GM10248 (cell line): ENCODE data around the gene NDUFS7.
A peak's percentile ranks its signal among the peaks of the same experiment; 100 is the strongest.

ENCODE experiments used
- CTCF ChIA-PET: fragments of 300-600 bp; sonication (Branson Sonifier 250); formaldehyde crosslinking; extraction: SDS; loops from one replicate; lab custom pipeline; 2021; ENCODE audit warnings: antibody characterized with exemption; lab: Yijun Ruan, JAX
- POLR2A ChIA-PET: fragments of 350-650 bp; sonication (Branson Sonifier 250); formaldehyde crosslinking; extraction: SDS; loops from one replicate; lab custom pipeline; 2020; ENCODE audit warnings: antibody characterized with exemption; lab: Yijun Ruan, JAX
- DNase-seq: peaks from one replicate; pipeline ENCODE4 v3.0.0; 2012; ENCODE audit errors: extremely low spot score
- TF ChIP-seq, protein P1 (sequence below): IDR thresholded peaks from 2 replicates; pipeline ENCODE4 v1.5.1; 2012; ENCODE audit warnings: mild to moderate bottlenecking, low read depth; ENCODE audit errors: extremely low read depth, missing control alignments, control extremely low read depth

NDUFS7 gene

DNA sequence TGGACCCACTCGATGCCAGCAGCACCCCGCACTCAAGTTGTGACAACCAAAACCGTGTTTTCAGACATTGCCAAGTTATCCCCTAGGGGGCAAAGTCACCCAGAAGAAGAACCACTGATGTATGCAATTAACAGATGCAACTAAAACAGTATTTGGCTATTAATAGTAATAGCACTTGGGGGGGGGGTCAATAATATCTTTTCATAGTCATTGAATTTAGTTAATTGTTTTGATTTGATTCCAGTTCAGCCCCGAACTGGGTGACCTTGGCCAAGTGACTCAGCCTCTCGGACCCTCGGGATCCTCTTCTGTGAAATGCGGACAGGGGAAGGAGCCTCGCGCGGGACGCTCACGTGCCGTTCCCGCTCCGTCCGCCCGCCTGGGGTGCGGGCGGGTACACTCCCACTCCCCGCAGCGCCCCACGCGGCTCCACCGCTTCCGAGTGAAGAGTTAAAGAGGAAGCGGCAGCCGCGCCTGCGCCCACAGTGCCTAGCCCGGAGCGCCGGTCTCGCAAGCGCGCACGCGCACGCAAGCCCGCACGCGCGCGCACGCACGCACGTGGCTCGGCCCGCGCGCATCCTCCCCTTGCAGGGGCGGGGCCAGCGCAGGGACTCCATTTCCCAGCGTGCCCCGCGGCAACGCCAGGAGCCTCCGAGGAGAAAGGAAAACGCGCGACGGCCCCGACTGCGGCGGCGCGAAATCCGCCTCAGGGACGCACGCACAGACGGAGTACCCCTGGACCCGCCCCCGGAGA is 23.2 kb downstream of the NDUFS7 start:
- TF ChIP-seq, protein P1, sequence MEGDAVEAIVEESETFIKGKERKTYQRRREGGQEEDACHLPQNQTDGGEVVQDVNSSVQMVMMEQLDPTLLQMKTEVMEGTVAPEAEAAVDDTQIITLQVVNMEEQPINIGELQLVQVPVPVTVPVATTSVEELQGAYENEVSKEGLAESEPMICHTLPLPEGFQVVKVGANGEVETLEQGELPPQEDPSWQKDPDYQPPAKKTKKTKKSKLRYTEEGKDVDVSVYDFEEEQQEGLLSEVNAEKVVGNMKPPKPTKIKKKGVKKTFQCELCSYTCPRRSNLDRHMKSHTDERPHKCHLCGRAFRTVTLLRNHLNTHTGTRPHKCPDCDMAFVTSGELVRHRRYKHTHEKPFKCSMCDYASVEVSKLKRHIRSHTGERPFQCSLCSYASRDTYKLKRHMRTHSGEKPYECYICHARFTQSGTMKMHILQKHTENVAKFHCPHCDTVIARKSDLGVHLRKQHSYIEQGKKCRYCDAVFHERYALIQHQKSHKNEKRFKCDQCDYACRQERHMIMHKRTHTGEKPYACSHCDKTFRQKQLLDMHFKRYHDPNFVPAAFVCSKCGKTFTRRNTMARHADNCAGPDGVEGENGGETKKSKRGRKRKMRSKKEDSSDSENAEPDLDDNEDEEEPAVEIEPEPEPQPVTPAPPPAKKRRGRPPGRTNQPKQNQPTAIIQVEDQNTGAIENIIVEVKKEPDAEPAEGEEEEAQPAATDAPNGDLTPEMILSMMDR: peak; percentile 50
- ChIA-PET POLR2A (no interaction called here), CTCF (no interaction called here)
- DNase-seq: peak; percentile 98

DNA sequence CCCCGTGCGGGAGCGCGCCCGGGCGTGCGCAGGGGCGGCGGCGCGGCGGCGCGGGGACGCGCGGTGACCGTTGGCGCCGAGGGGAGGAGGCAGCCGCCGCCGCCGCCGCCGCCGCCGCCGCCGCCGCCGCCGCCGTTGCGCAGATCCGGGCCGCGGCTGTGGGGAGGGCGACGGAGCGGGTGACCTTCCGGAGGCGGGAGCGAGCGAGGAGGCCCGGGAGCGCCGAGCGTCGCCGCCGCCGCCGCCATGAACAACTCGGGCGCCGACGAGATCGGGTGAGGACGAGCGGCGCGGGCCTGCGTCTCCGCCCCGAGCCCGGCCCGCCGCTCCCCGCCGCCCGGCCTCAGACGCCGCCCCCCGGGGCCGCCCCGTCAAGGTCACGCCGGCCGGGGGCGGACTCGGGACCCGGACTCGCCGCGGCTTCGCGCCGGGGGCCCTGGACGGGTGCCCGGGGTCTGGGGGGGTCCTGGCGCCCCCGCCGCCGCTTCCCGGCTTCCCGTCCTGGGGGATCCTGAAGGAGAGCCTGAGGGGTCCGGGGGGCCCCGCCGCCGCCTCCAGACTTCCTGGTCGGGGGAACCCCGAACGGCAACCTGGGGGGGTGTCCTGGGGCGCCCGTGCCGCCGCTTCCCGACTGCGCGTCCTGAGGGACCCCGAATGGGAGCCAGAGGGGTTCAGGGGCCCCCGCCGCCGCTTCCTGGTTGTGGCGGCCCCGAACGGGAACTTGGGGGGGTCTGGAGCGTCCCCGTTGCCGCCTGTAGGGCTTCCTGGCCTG is 24.0 kb downstream of the NDUFS7 start, which contains the start of gene DAZAP1:
TSS of gene DAZAP1 (plus strand) at position 59 of the 772 bp plus-strand sequence. CDS start at position 247, 188 bp downstream.
- TF ChIP-seq, protein P1: no peak
- DNase-seq: peak; percentile 67
- ChIA-PET CTCF (no interaction called here), POLR2A (no interaction called here)

DNA sequence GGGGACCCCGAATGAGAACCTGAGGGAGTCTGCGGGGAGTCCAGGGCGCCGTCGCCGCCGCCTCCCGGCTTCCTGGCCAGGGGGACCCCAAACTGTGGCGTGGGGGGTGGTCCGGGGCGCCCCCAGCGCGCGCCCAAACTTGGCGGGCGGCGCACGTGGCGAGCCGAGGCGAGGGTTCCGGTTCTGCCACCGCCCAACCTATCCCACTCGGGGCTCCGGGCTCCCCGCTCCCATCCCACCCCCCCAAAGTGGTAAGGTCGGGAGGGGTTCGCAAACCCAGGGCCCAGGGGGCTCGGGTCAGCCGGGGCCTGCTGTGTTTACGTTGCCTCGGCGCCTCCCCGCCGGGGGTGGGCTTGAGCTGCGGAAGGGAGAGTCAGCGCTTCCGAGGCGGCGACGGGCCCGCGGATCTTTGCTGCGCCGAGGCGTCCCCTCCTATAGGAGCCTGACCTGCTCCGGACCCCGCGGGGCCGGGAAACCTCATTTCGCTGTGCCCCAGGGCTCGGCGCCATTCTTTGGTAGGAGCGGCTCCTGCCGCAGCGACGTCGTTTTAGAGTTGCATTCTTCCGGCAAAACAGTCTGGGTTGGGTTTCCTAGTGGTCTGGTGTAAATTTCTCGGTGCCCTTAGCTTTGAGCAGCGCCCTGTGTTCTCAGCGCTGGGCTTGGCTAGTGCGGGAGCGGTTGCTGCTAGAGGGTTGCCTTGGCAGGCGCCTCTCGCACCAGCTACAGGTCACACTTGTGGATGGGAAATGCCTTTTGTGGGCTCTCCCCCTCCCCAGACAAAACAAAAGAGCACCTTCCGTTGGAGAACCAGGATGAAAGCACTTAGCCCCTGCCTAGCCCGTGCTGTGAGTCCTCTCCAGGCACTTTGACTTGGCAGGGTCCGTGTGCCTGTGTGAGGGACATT is 24.8 kb downstream of the NDUFS7 start:
- peak; percentile 64 for DNase-seq
- POLR2A ChIA-PET: no interaction called here
- CTCF ChIA-PET: interaction anchor here (1.0 to 1.2 kb wide), 2 partner anchors 10 to 29 kb away, joined by 3 read pairs; no protein-coding TSS in a partner anchor
- TF ChIP-seq, protein P1: no peak

DNA sequence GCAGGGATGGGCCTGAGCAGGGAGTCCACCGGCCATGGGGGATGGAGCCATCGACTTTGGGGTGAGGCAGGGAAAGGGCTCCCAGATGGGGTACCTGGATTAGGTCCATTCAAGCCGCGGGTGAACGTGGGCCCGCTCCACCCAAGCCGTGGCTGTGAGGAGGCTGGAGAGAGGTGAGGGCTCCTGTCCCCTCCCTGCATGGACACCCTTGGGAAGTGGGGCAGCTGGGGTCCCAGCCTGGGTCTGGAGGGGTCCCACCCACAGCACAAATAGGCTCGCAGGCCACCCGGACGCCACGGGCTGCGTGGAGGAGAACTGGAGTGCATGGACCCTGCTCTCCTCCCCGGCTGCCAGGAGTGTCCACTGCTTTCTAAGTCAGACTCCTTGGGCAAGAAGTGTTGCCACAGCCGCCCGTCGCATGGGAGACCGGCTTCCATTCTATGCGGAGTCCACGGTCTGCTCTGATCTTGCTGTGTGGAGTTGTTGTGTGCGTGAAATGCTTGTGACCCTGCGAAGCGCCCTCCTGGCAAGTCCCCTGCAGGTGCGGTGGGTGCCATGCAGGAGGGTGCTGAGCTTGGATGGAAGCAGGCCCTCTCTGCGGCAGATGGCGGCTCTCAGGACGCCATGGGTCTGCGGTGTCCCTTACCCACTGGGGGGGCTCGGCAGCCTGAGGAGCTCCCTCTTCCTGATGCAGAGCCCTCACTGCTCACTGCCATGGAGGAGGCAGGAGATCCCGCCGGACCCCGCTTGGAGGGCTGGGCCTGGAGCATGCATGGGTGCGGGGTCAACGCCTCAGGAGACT is 25.7 kb downstream of the NDUFS7 start:
- CTCF ChIA-PET: interaction anchor here (0.9 to 1.2 kb wide), 4 partner anchors 10 to 130 kb away, joined by 3 read pairs; no protein-coding TSS in a partner anchor
- POLR2A ChIA-PET: interaction anchor here (0.7 to 1.3 kb wide), 3 partner anchors 9 to 147 kb away, joined by 3 to 4 read pairs (median 4); no protein-coding TSS in a partner anchor
- TF ChIP-seq, protein P1: no peak
- DNase-seq: no peak

DNA sequence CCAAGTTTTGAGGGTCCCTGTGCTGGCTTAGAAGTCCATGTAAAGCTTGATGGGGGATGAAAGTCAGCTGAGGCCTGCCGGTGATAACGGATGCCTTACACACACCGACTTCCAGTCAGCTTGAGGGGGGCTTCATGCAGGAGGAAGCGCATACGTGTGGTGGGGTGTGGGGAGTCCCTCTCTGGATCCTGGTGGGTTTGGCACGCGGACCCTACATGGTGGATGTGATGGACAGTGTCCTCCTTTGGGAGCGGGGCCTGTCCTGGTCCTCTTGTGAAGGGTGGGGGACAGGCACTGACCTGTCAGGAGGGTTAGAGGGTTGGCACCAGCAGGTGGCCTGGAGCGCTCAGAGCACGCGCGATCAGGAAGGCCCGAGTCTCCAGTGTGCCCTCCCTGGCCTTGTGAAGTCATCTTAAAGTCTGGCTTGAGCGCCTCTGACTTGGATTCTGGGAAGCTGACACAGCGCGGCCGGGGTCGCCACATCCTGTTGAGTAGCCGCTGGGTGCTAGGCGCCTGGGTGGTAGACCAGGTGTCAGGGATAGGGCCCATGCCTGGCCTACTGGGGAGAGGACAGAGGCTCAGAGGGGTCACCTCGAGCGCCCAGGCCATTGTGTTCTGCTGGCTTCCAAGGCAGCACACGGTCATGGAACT is 26.6 kb downstream of the NDUFS7 start:
- CTCF ChIA-PET: interaction anchor here (0.9 to 1.0 kb wide), 2 partner anchors 27 to 130 kb away, joined by 3 read pairs; no protein-coding TSS in a partner anchor
- TF ChIP-seq, protein P1: no peak
- POLR2A ChIA-PET: interaction anchor here (0.7 to 1.3 kb wide), 3 partner anchors 9 to 148 kb away, joined by 3 to 4 read pairs (median 4); no protein-coding TSS in a partner anchor
- no peak for DNase-seq
